HCT116 (cell line): Measurements from ENCODE around the gene ATAD2B.

Source experiments
- CEBPB ChIP-seq: IDR thresholded peaks from 2 replicates; pipeline ENCODE4 v1.6.1; 2012; ENCODE audit warnings: low read depth
- EGR1 ChIP-seq: IDR thresholded peaks from 2 replicates; pipeline ENCODE4 v1.6.1; 2012; ENCODE audit warnings: low read depth
- EZH2phosphoT487 ChIP-seq: fragments of 200-600 bp; IDR thresholded peaks from 2 replicates; pipeline ENCODE4 v1.6.1; 2018; ENCODE audit warnings: antibody characterized with exemption, borderline replicate concordance
- POLR2A ChIP-seq: IDR thresholded peaks from 2 replicates; pipeline ENCODE4 v1.7.0; 2011; ENCODE audit warnings: borderline replicate concordance; ENCODE audit not compliant: insufficient read depth, insufficient read length; ENCODE audit errors: extremely low read depth
- RAD21 ChIP-seq: IDR thresholded peaks from 2 replicates; pipeline ENCODE4 v1.6.1; 2012; ENCODE audit warnings: low read depth, mild to moderate bottlenecking
- SIN3A ChIP-seq: IDR thresholded peaks from 2 replicates; pipeline ENCODE4 v1.6.1; 2012; ENCODE audit warnings: low read depth
- SP1 ChIP-seq: IDR thresholded peaks from 2 replicates; pipeline ENCODE4 v1.6.1; 2012; ENCODE audit warnings: low read depth
- TCF7L2 ChIP-seq: IDR thresholded peaks from 2 replicates; pipeline ENCODE4 v1.7.0; 2011; ENCODE audit warnings: borderline replicate concordance, inconsistent platforms; ENCODE audit not compliant: insufficient read depth, insufficient read length; ENCODE audit errors: extremely low read depth
- ZBTB33 ChIP-seq: IDR thresholded peaks from 2 replicates; pipeline ENCODE4 v1.6.1; 2011; ENCODE audit warnings: mild to moderate bottlenecking, low read length, moderate library complexity; ENCODE audit not compliant: insufficient replicate concordance; ENCODE audit errors: extremely low read depth
- ZFX ChIP-seq: fragments of 450-650 bp; IDR thresholded peaks from 2 replicates; pipeline ENCODE4 v1.6.1; 2017
- TF ChIP-seq, protein P1 (sequence below), 3 experiments: fragments of 200-600 bp in 1 of 3; sonication (generic) in 1 of 3; IDR thresholded peaks in 2 of 3; conservative IDR thresholded peaks in 1 of 3; 2 replicates each; pipeline ENCODE4 v1.5.1; 2012 to 2017; ENCODE audit warnings: low read depth in 2 of 3, low read length in 2 of 3, antibody characterized with exemption in 1 of 3, borderline replicate concordance in 1 of 3, control low read depth in 1 of 3, mild to moderate bottlenecking in 1 of 3, mixed read lengths in 1 of 3, mixed run types in 1 of 3, moderate library complexity in 1 of 3; ENCODE audit not compliant: insufficient read depth in 1 of 3
- TF ChIP-seq, protein P2 (sequence below): IDR thresholded peaks from 2 replicates; pipeline ENCODE4 v1.6.1; 2012
- TF ChIP-seq, protein P3 (sequence below): IDR thresholded peaks from 2 replicates; pipeline ENCODE4 v1.6.1; 2012; ENCODE audit warnings: low read depth

- TF ChIP-seq, protein P1, sequence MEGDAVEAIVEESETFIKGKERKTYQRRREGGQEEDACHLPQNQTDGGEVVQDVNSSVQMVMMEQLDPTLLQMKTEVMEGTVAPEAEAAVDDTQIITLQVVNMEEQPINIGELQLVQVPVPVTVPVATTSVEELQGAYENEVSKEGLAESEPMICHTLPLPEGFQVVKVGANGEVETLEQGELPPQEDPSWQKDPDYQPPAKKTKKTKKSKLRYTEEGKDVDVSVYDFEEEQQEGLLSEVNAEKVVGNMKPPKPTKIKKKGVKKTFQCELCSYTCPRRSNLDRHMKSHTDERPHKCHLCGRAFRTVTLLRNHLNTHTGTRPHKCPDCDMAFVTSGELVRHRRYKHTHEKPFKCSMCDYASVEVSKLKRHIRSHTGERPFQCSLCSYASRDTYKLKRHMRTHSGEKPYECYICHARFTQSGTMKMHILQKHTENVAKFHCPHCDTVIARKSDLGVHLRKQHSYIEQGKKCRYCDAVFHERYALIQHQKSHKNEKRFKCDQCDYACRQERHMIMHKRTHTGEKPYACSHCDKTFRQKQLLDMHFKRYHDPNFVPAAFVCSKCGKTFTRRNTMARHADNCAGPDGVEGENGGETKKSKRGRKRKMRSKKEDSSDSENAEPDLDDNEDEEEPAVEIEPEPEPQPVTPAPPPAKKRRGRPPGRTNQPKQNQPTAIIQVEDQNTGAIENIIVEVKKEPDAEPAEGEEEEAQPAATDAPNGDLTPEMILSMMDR (IDR thresholded peaks at IDR 0.05 in 2 of 3, conservative IDR thresholded peaks at IDR 0.05 in 1 of 3; ENCODE audit: borderline replicate concordance in 1 of 3, insufficient read depth in 1 of 3, low read depth in 2 of 3, low read length in 2 of 3), result no peak
- TF ChIP-seq POLR2A (no peak), SP1 (no peak), EGR1 (no peak), SIN3A (no peak), TCF7L2 (no peak), EZH2phosphoT487 (no peak), CEBPB (no peak), RAD21 (no peak), ZFX (no peak), ZBTB33 (no peak)
- TF ChIP-seq, protein P2, sequence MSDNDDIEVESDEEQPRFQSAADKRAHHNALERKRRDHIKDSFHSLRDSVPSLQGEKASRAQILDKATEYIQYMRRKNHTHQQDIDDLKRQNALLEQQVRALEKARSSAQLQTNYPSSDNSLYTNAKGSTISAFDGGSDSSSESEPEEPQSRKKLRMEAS, result no peak
- TF ChIP-seq, protein P3, sequence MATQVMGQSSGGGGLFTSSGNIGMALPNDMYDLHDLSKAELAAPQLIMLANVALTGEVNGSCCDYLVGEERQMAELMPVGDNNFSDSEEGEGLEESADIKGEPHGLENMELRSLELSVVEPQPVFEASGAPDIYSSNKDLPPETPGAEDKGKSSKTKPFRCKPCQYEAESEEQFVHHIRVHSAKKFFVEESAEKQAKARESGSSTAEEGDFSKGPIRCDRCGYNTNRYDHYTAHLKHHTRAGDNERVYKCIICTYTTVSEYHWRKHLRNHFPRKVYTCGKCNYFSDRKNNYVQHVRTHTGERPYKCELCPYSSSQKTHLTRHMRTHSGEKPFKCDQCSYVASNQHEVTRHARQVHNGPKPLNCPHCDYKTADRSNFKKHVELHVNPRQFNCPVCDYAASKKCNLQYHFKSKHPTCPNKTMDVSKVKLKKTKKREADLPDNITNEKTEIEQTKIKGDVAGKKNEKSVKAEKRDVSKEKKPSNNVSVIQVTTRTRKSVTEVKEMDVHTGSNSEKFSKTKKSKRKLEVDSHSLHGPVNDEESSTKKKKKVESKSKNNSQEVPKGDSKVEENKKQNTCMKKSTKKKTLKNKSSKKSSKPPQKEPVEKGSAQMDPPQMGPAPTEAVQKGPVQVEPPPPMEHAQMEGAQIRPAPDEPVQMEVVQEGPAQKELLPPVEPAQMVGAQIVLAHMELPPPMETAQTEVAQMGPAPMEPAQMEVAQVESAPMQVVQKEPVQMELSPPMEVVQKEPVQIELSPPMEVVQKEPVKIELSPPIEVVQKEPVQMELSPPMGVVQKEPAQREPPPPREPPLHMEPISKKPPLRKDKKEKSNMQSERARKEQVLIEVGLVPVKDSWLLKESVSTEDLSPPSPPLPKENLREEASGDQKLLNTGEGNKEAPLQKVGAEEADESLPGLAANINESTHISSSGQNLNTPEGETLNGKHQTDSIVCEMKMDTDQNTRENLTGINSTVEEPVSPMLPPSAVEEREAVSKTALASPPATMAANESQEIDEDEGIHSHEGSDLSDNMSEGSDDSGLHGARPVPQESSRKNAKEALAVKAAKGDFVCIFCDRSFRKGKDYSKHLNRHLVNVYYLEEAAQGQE, result no peak
These were observed 7.3 kb upstream of the ATAD2B start for GRCh38 chr2:23934259-23934658.
